ENCODE results near the gene EPN2.

DNA sequence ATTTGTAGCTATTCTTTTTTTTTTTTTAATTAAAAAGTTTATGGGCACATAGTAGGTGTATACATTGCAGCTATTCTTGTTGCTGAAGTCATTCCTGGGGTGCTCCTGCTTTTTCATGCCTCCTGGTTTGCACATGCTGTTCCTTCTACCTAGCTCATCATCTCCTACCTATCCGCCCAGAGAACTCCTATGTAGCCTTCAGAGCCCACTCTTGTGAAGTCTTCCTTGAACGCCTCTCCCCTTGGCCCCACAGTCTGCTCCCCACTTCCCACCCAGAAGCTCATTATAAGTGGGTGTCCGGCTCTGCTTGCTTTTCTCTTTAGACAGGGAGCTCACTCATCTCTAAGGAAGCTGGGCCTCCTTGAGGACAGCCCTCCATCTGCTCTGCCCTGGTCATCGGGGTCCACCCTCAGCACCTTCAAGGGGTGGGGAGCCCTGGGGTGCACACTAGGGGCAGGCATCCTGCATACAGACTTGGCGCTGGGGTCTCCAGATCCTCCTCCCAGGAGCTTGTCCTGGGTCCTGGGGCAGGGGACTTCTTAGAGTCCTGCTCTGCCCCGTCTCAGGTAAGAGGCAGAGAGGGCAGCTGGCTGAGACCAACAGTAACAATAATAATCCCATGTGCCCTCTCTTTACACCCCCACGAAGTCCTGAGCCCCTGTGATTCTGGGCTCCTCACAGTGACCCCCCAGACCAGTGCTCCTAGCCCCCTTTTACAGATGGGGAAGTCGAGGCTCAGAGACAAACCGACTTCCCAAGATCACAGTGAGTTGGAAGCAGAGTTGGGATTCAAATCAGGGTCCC is 128.9 kb downstream of the EPN2 start:
- TF ChIP-seq, protein P1, sequence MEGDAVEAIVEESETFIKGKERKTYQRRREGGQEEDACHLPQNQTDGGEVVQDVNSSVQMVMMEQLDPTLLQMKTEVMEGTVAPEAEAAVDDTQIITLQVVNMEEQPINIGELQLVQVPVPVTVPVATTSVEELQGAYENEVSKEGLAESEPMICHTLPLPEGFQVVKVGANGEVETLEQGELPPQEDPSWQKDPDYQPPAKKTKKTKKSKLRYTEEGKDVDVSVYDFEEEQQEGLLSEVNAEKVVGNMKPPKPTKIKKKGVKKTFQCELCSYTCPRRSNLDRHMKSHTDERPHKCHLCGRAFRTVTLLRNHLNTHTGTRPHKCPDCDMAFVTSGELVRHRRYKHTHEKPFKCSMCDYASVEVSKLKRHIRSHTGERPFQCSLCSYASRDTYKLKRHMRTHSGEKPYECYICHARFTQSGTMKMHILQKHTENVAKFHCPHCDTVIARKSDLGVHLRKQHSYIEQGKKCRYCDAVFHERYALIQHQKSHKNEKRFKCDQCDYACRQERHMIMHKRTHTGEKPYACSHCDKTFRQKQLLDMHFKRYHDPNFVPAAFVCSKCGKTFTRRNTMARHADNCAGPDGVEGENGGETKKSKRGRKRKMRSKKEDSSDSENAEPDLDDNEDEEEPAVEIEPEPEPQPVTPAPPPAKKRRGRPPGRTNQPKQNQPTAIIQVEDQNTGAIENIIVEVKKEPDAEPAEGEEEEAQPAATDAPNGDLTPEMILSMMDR (optimal IDR thresholded peaks at IDR 0.05 in 1 of 3, IDR thresholded peaks at IDR 0.05 in 1 of 3, conservative IDR thresholded peaks at IDR 0.05 in 1 of 3; ENCODE audit: extremely low read depth in 1 of 3, insufficient read depth in 2 of 3, low read length in 3 of 3) = no peak
- no peak for TF ChIP-seq EZH2 (IDR thresholded peaks at IDR 0.05; ENCODE audit: low read length)

All from keratinocyte (primary cell).